HL-60 (cell line): ENCODE data around the gene MFSD2A.
"Not testable (repeated sequence)": the region's sequence is repeated elsewhere in the genome, so short reads cannot be mapped to it uniquely, and the experiment has no call there.

Experiments used
- DNase-seq, 2 experiments: peaks; one replicate each; pipeline ENCODE4 v3.0.0-alpha.2; 2010 to 2020; ENCODE audit warnings: low read depth in 1 of 2, low spot score in 1 of 2
- H3K27ac ChIP-seq: fragments of 250-450 bp; sonication (Bioruptor Pico); replicated peaks from 2 replicates; pipeline ENCODE4 v1.5.1; 2020; ENCODE audit warnings: mild to moderate bottlenecking, moderate library complexity
- H3K27me3 ChIP-seq: fragments of 250-450 bp; sonication (Bioruptor Pico); 2 replicates; pipeline ENCODE4 v1.5.1; 2021; ENCODE audit warnings: mild to moderate bottlenecking, moderate library complexity; ENCODE audit not compliant: insufficient read depth, poor library complexity, severe bottlenecking
- H3K4me3 ChIP-seq: replicated peaks from 2 replicates; pipeline ENCODE4 v1.5.1; 2011; ENCODE audit warnings: mild to moderate bottlenecking, control low read depth, low read length; ENCODE audit not compliant: insufficient read depth
- GABPA ChIP-seq: IDR thresholded peaks from 2 replicates; pipeline ENCODE4 v1.6.1; 2012; ENCODE audit warnings: low read depth
- POLR2AphosphoS5 ChIP-seq: IDR thresholded peaks from 2 replicates; pipeline ENCODE4 v1.6.1; 2012; ENCODE audit warnings: low read depth
- SPI1 ChIP-seq: IDR thresholded peaks from 2 replicates; pipeline ENCODE4 v1.6.1; 2012; ENCODE audit warnings: low read depth, mild to moderate bottlenecking, borderline replicate concordance
- TF ChIP-seq, protein P1 (sequence below): IDR thresholded peaks from 2 replicates; pipeline ENCODE4 v1.6.1; 2012; ENCODE audit warnings: low read depth; ENCODE audit not compliant: insufficient replicate concordance
- TF ChIP-seq, protein P2 (sequence below): IDR thresholded peaks from one replicate; pipeline ENCODE4 v1.5.1; 2011; ENCODE audit warnings: low read length, control low read depth, inconsistent platforms; ENCODE audit not compliant: insufficient read depth

MFSD2A gene

DNA sequence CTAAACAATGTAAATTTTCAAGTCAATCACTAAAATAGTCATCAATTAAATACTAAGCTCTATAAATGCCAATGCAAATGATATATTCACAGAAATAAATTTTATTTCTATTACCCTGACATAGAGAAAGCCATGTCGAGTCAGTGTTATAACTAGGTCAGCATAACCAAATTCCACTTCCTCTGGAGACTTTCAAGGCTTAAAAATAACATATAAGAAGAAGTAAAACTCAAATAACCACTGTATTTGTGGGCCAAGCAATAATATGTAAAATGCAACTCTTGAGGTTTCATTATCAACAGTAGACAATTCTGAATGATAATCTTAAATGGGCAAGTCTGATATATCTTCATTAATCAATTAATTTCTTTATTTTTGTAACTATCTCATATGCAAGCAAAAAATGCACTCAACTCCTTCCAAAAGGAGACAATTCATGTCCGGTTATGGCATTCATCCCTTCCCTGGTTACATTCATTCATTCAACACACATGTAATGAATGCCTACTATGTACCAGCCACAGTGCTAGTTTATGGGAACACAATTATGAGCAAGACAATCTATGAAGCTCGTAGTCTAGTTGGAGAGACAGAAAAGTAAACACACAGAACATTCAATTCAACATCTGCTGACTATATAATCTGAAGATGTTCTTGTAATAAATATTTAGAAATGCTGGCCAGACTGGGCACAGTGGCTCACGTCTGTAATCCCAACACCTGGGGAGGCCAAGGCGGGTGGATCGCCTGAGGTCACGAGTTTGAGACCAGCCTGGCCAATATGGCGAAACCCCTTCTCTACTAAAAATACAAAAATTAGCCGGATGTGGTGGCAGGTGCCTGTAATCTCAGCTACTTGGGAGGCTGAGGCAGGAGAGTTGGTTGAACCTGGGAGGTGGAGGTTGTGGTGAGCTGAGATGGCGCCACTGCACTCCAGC lies 48.5 kb downstream of the MFSD2A start:
- DNase-seq, result no peak
- H3K27ac ChIP-seq, result no peak overlapping the region
- H3K4me3 ChIP-seq, result no peak overlapping the region
- H3K27me3 ChIP-seq, result no peaks in the 10 kb centered on the region
- TF ChIP-seq, protein P1, sequence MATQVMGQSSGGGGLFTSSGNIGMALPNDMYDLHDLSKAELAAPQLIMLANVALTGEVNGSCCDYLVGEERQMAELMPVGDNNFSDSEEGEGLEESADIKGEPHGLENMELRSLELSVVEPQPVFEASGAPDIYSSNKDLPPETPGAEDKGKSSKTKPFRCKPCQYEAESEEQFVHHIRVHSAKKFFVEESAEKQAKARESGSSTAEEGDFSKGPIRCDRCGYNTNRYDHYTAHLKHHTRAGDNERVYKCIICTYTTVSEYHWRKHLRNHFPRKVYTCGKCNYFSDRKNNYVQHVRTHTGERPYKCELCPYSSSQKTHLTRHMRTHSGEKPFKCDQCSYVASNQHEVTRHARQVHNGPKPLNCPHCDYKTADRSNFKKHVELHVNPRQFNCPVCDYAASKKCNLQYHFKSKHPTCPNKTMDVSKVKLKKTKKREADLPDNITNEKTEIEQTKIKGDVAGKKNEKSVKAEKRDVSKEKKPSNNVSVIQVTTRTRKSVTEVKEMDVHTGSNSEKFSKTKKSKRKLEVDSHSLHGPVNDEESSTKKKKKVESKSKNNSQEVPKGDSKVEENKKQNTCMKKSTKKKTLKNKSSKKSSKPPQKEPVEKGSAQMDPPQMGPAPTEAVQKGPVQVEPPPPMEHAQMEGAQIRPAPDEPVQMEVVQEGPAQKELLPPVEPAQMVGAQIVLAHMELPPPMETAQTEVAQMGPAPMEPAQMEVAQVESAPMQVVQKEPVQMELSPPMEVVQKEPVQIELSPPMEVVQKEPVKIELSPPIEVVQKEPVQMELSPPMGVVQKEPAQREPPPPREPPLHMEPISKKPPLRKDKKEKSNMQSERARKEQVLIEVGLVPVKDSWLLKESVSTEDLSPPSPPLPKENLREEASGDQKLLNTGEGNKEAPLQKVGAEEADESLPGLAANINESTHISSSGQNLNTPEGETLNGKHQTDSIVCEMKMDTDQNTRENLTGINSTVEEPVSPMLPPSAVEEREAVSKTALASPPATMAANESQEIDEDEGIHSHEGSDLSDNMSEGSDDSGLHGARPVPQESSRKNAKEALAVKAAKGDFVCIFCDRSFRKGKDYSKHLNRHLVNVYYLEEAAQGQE, result no peak
- TF ChIP-seq GABPA (no peak), POLR2AphosphoS5 (no peak), SPI1 (no peak)
- TF ChIP-seq, protein P2, sequence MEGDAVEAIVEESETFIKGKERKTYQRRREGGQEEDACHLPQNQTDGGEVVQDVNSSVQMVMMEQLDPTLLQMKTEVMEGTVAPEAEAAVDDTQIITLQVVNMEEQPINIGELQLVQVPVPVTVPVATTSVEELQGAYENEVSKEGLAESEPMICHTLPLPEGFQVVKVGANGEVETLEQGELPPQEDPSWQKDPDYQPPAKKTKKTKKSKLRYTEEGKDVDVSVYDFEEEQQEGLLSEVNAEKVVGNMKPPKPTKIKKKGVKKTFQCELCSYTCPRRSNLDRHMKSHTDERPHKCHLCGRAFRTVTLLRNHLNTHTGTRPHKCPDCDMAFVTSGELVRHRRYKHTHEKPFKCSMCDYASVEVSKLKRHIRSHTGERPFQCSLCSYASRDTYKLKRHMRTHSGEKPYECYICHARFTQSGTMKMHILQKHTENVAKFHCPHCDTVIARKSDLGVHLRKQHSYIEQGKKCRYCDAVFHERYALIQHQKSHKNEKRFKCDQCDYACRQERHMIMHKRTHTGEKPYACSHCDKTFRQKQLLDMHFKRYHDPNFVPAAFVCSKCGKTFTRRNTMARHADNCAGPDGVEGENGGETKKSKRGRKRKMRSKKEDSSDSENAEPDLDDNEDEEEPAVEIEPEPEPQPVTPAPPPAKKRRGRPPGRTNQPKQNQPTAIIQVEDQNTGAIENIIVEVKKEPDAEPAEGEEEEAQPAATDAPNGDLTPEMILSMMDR, result no peak

- H3K27ac ChIP-seq, result no peak overlapping the region
These were observed 49.9 kb downstream of the MFSD2A start for GRCh38 chr1:40004857-40005256.

DNA sequence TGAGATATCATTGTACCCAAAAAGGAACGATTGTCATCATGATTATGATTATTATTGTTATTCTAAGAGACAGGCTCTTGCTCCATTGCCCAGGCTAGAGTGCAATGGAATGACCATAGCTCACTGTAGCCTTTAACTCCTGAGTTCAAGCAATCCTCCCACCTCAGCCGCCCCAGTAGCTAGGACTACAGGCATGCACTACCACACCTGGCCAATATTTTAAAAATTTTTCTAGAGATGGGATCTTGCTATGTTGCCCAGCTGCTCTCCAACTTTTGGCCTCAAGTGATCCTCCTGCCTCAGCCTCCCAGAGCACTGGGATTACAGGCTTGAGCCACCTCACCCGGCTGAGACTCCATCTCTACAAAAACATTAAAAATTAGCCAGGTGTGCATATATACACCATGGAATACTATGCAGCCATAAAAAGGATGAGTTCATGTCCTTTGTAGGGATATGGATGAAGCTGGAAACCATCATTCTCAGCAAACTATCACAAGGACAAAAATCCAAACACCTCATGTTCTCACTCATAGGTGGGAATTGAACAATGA lies 52.6 kb downstream of the MFSD2A start:
- not testable (repeated sequence) for DNase-seq, H3K27me3 ChIP-seq, H3K4me3 ChIP-seq

More at GRCh38 chr1:40004857-40005256, 49.9 kb downstream of the MFSD2A start:
- DNase-seq, result no peak
- no peak for TF ChIP-seq POLR2AphosphoS5
- TF ChIP-seq, protein P1, result no peak
- TF ChIP-seq GABPA, result no peak
- no peak for TF ChIP-seq SPI1
- TF ChIP-seq, protein P2, result no peak
- no peaks in the 10 kb centered on the region for H3K27me3 ChIP-seq
- no peak overlapping the region for H3K4me3 ChIP-seq

DNA sequence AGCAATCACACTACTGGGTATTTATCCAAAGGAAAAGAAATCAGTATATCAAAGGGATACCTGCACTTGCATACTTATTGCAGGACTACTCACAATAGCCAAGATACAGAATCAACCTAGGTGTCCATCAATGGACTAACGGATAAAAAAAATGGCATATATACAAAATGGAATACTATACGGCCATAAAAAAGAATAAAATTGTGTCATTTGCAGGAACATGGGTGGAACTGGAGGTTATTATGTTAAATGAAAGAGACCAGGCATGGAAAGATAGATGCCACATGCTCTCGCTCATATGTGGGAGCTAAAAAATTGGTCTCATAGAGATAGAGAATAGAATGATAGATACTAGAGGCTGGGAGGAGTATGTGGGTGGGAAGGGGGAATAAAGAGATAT lies 56.3 kb downstream of the MFSD2A start:
- Histone ChIP-seq H3K27me3 (no peaks in the 10 kb centered on the region), H3K4me3 (no peak overlapping the region), H3K27ac (no peak overlapping the region)
- DNase-seq, result no peak
- no peak for TF ChIP-seq POLR2AphosphoS5
- TF ChIP-seq, protein P1, result no peak
- TF ChIP-seq SPI1, result no peak
- TF ChIP-seq, protein P2, result no peak
- TF ChIP-seq GABPA, result no peak

More for the DNA sequence above, 52.6 kb downstream of the MFSD2A start:
- not testable (repeated sequence) for H3K27ac ChIP-seq
